ENCODE results near the gene PRAMEF27. TPM values are rescaled to one million over a fixed set of nuclear protein-coding genes. Genes with fewer than 3 reads are reported as not detected.
"Not testable (repeated sequence)": the region's sequence is repeated elsewhere in the genome, so short reads cannot be mapped to it uniquely, and the experiment has no call there.

PRAMEF27 gene
- not detected for total RNA-seq
- 0.07 TPM for polyA plus RNA-seq
- long read RNA-seq, donor 1, result 0 reads
- long read RNA-seq, donor 2, result 0 reads
- long read RNA-seq, donor 3, result 0 reads
- long read RNA-seq, donor 4, result 0 reads
- long read RNA-seq, donor 5, result 0 reads
- long read RNA-seq, donor 6, result 0 reads
- long read RNA-seq, donor 7, result 0 reads
- long read RNA-seq, donor 8, result 0 reads
- long read RNA-seq, donor 9, result 0 reads
- long read RNA-seq, donor 10, result 0 reads

DNA sequence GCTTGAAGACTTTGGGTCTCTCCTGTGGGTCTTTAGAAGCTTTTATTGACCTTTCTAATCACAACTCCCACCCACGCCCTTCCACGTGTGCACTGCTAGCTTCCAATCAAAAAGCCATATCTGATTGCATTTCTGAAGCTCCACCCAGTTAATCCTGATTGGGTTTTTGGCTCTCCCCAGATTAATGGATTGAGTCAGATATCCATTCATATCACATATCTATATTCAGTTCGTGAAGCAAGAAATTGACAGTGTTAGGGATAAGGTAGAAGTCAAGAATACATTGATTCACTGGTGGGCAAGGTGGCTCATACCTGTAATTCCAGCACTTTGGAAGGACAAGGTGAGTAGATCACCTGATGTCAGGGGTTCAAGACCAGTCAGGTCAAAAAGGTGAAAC is at the start of gene PRAMEF27:
Gene PRAMEF27 (minus strand): TSS at position 101 of the 400 bp plus-strand sequence. CDS start 2,916 bp downstream, outside the sequence.
- H3K9me3 ChIP-seq (ENCODE audit: control insufficient read depth in 2 of 2, insufficient read depth in 1 of 2, low read length in 1 of 2); H3K27me3 ChIP-seq (ENCODE audit: control insufficient read depth in 2 of 2, insufficient read depth in 1 of 2, low read length in 1 of 2); DNase-seq (ENCODE audit: low read depth in 6 of 9, low spot score in 9 of 9); H3K4me3 ChIP-seq (ENCODE audit: low read length in 2 of 2); H3K27ac ChIP-seq (ENCODE audit: low read depth in 1 of 2, low read length in 1 of 2); H3K4me1 ChIP-seq (ENCODE audit: control insufficient read depth in 2 of 2, insufficient read depth in 2 of 2, low read length in 2 of 2); H3K36me3 ChIP-seq (ENCODE audit: control insufficient read depth in 2 of 2, insufficient read depth in 2 of 2, low read length in 1 of 2): not testable (repeated sequence)
- 80% methylated on average over 3 of the region's 3 CpGs for WGBS

DNA sequence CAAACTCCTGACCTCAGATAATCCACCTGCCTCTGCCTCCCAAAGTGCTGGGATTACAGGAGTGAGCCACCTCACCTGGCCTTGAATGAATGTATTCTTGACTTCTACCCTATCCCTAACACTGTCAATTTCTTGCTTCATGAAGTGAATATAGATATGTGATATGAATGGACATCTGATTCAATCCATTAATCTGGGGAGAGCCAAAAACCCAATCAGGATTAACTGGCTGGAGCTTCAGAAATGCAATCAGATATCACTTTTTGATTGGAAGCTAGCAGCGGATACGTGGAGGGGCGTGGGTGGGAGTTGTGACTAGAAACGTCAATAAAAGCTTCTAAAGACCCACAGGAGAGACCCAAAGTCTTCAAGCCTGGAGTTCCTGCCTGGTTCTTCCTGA is 14.1 kb upstream of the PRAMEF27 start, which contains the start of gene PRAMEF25:
Gene PRAMEF25 (plus strand): TSS at position 301 of the 400 bp plus-strand sequence. CDS start 2,920 bp downstream, outside the sequence.
- not testable (repeated sequence) for DNase-seq (ENCODE audit: low read depth in 6 of 9, low spot score in 9 of 9); H3K4me1 ChIP-seq (ENCODE audit: control insufficient read depth in 2 of 2, insufficient read depth in 2 of 2, low read length in 2 of 2); H3K4me3 ChIP-seq (ENCODE audit: low read length in 2 of 2); H3K9me3 ChIP-seq (ENCODE audit: control insufficient read depth in 2 of 2, insufficient read depth in 1 of 2, low read length in 1 of 2); H3K36me3 ChIP-seq (ENCODE audit: control insufficient read depth in 2 of 2, insufficient read depth in 2 of 2, low read length in 1 of 2); H3K27me3 ChIP-seq (ENCODE audit: control insufficient read depth in 2 of 2, insufficient read depth in 1 of 2, low read length in 1 of 2); H3K27ac ChIP-seq (ENCODE audit: low read depth in 1 of 2, low read length in 1 of 2)
- no CpG with 5 or more reads among the region's 4 CpGs for WGBS

DNA sequence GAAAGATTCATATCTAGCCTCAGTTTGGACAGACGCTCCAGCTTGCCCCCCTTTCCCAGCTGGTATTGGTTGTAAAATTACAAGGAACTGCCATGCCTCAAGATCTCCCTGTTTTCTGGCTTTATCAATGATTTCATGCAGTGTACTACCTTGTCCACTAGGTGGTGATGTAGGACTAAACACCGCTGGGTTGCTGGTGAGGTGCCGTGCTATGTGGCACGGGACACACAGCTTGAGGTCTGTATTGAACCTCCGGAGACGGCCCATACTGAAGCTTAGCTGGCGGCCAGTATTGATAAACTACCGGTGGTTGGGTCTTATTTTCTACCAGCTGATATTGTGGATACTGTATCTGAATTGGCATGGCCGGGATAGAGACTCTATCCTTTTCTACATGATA is 36.5 kb downstream of the PRAMEF27 start:
- not testable (repeated sequence) for H3K4me1 ChIP-seq (ENCODE audit: control insufficient read depth in 2 of 2, insufficient read depth in 2 of 2, low read length in 2 of 2); H3K36me3 ChIP-seq (ENCODE audit: control insufficient read depth in 2 of 2, insufficient read depth in 2 of 2, low read length in 1 of 2); H3K9me3 ChIP-seq (ENCODE audit: control insufficient read depth in 2 of 2, insufficient read depth in 1 of 2, low read length in 1 of 2); H3K27me3 ChIP-seq (ENCODE audit: control insufficient read depth in 2 of 2, insufficient read depth in 1 of 2, low read length in 1 of 2); DNase-seq (ENCODE audit: low read depth in 6 of 9, low spot score in 9 of 9); H3K27ac ChIP-seq (ENCODE audit: low read depth in 1 of 2, low read length in 1 of 2); H3K4me3 ChIP-seq (ENCODE audit: low read length in 2 of 2)
- WGBS, result 33% methylated on average over 6 of the region's 9 CpGs

DNA sequence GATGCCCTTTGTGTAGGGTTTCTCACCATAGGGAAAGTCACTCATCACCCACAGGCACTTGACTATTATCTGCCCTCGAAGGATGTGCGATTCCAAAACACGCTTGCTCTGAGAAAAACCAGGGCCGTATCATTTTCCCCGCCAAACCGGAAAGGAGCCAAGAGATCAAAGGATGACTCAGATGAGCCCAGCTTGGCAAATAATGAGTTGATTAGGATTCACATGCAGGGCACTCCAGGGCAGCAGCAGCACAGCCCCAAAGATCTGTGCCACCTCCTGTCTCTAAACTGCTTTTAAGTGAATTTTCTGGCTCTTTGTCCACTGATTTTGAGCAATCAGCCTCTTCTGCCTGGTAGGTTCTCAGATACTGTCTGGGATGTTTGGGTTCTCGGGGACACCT is 44.4 kb downstream of the PRAMEF27 start:
- H3K4me1 ChIP-seq (ENCODE audit: control insufficient read depth in 2 of 2, insufficient read depth in 2 of 2, low read length in 2 of 2), result not testable (repeated sequence)

DNA sequence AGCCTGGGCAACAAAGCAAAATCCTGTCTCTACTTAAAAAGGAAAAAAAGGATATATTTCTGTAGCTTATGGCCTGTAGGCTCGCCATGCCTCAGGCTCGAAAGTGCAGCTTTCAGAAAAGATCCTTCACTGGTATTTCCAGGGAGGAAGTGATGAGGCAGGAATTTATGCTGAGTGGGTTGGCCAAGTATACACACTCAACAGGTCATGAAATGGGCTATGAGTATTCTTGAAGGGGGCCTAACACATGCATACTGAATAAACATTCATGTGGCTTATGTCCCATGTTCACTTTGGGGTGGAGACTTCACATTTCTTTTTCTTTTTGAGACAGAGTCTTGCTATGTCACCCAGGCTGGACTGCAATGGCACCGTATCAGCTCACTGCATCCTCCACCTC is 47.0 kb downstream of the PRAMEF27 start:
- WGBS, result no CpG with 5 or more reads among the region's 3 CpGs
- not testable (repeated sequence) for H3K9me3 ChIP-seq (ENCODE audit: control insufficient read depth in 2 of 2, insufficient read depth in 1 of 2, low read length in 1 of 2); DNase-seq (ENCODE audit: low read depth in 6 of 9, low spot score in 9 of 9); H3K4me1 ChIP-seq (ENCODE audit: control insufficient read depth in 2 of 2, insufficient read depth in 2 of 2, low read length in 2 of 2); H3K27me3 ChIP-seq (ENCODE audit: control insufficient read depth in 2 of 2, insufficient read depth in 1 of 2, low read length in 1 of 2); H3K27ac ChIP-seq (ENCODE audit: low read depth in 1 of 2, low read length in 1 of 2); H3K4me3 ChIP-seq (ENCODE audit: low read length in 2 of 2); H3K36me3 ChIP-seq (ENCODE audit: control insufficient read depth in 2 of 2, insufficient read depth in 2 of 2, low read length in 1 of 2)

More for the DNA sequence above, 44.4 kb downstream of the PRAMEF27 start:
- H3K9me3 ChIP-seq (ENCODE audit: control insufficient read depth in 2 of 2, insufficient read depth in 1 of 2, low read length in 1 of 2); H3K27ac ChIP-seq (ENCODE audit: low read depth in 1 of 2, low read length in 1 of 2); H3K27me3 ChIP-seq (ENCODE audit: control insufficient read depth in 2 of 2, insufficient read depth in 1 of 2, low read length in 1 of 2); H3K36me3 ChIP-seq (ENCODE audit: control insufficient read depth in 2 of 2, insufficient read depth in 2 of 2, low read length in 1 of 2); H3K4me3 ChIP-seq (ENCODE audit: low read length in 2 of 2); DNase-seq (ENCODE audit: low read depth in 6 of 9, low spot score in 9 of 9): not testable (repeated sequence)
- WGBS, result no CpG with 5 or more reads among the region's 7 CpGs

DNA sequence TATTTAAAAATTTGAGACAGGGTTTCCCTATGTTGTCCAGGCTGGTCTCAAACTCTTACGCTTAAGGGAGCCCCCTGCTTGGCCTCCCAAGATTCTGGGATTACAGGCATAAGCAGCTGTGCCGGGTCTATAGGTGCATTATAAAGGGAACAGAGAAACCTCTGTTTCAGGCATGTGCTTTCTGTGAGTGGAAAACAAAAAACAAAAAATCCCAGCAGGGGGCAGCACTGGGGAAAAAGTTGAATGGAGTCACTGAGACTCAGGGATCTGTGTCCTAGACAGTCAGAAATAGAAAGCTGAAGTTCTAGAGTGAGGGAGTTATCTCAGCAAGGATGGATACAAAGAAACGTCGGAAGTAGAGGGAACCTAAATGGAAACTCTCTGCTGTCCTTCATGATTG is 50.6 kb downstream of the PRAMEF27 start:
- not testable (repeated sequence) for H3K4me1 ChIP-seq (ENCODE audit: control insufficient read depth in 2 of 2, insufficient read depth in 2 of 2, low read length in 2 of 2); H3K27me3 ChIP-seq (ENCODE audit: control insufficient read depth in 2 of 2, insufficient read depth in 1 of 2, low read length in 1 of 2); H3K9me3 ChIP-seq (ENCODE audit: control insufficient read depth in 2 of 2, insufficient read depth in 1 of 2, low read length in 1 of 2); H3K4me3 ChIP-seq (ENCODE audit: low read length in 2 of 2); H3K27ac ChIP-seq (ENCODE audit: low read depth in 1 of 2, low read length in 1 of 2); DNase-seq (ENCODE audit: low read depth in 6 of 9, low spot score in 9 of 9); H3K36me3 ChIP-seq (ENCODE audit: control insufficient read depth in 2 of 2, insufficient read depth in 2 of 2, low read length in 1 of 2)
- WGBS, result 78% methylated on average over 2 of the region's 4 CpGs

Other genes starting within 250 kb of the PRAMEF27 start
- gene PRAMEF11, start 225.2 kb downstream of the PRAMEF27 start, total RNA-seq, result not detected
- 0.05 TPM for gene PRAMEF11, start 225.2 kb downstream of the PRAMEF27 start, polyA plus RNA-seq
- gene HNRNPCL1, start 207.9 kb downstream of the PRAMEF27 start, total RNA-seq, result not detected
- gene HNRNPCL1, start 207.9 kb downstream of the PRAMEF27 start, polyA plus RNA-seq, result not detected
- 0.05 TPM for gene PRAMEF2, start 199.5 kb downstream of the PRAMEF27 start, total RNA-seq
- 0.09 TPM for gene PRAMEF2, start 199.5 kb downstream of the PRAMEF27 start, polyA plus RNA-seq
- gene PRAMEF4, start 170.4 kb downstream of the PRAMEF27 start, total RNA-seq, result not detected
- 0.05 TPM for gene PRAMEF4, start 170.4 kb downstream of the PRAMEF27 start, polyA plus RNA-seq
- not detected for gene PRAMEF10, start 158.3 kb downstream of the PRAMEF27 start, total RNA-seq
- 0.07 TPM for gene PRAMEF10, start 158.3 kb downstream of the PRAMEF27 start, polyA plus RNA-seq
- not detected for gene PRAMEF7, start 140.0 kb downstream of the PRAMEF27 start, total RNA-seq
- gene PRAMEF7, start 140.0 kb downstream of the PRAMEF27 start, polyA plus RNA-seq, result 0.23 TPM
- gene PRAMEF6, start 109.0 kb downstream of the PRAMEF27 start, total RNA-seq, result 0.09 TPM
- gene PRAMEF6, start 109.0 kb downstream of the PRAMEF27 start, polyA plus RNA-seq, result 0.21 TPM
- gene HNRNPCL3, start 4.2 kb upstream of the PRAMEF27 start, total RNA-seq, result 0.09 TPM
- 0.07 TPM for gene HNRNPCL3, start 4.2 kb upstream of the PRAMEF27 start, polyA plus RNA-seq
- 0.14 TPM for gene PRAMEF25, start 14.2 kb upstream of the PRAMEF27 start, total RNA-seq
- gene PRAMEF25, start 14.2 kb upstream of the PRAMEF27 start, polyA plus RNA-seq, result 0.21 TPM
- not detected for gene HNRNPCL2, start 60.3 kb upstream of the PRAMEF27 start, total RNA-seq
- 0.14 TPM for gene HNRNPCL2, start 60.3 kb upstream of the PRAMEF27 start, polyA plus RNA-seq
- gene PRAMEF26, start 99.4 kb upstream of the PRAMEF27 start, total RNA-seq, result not detected
- gene PRAMEF26, start 99.4 kb upstream of the PRAMEF27 start, polyA plus RNA-seq, result not detected
- not detected for gene HNRNPCL4, start 109.1 kb upstream of the PRAMEF27 start, total RNA-seq
- gene HNRNPCL4, start 109.1 kb upstream of the PRAMEF27 start, polyA plus RNA-seq, result 0.07 TPM
- gene PRAMEF9, start 115.3 kb upstream of the PRAMEF27 start, total RNA-seq, result 0.05 TPM
- 0.14 TPM for gene PRAMEF9, start 115.3 kb upstream of the PRAMEF27 start, polyA plus RNA-seq
- 0.05 TPM for gene PRAMEF13, start 144.8 kb upstream of the PRAMEF27 start, total RNA-seq
- 0.14 TPM for gene PRAMEF13, start 144.8 kb upstream of the PRAMEF27 start, polyA plus RNA-seq
- gene PRAMEF18, start 169.6 kb upstream of the PRAMEF27 start, total RNA-seq, result not detected
- gene PRAMEF18, start 169.6 kb upstream of the PRAMEF27 start, polyA plus RNA-seq, result 0.07 TPM
- not detected for gene PRAMEF5, start 197.6 kb upstream of the PRAMEF27 start, total RNA-seq
- gene PRAMEF5, start 197.6 kb upstream of the PRAMEF27 start, polyA plus RNA-seq, result not detected
- gene PRAMEF8, start 228.6 kb upstream of the PRAMEF27 start, total RNA-seq, result 0.09 TPM
- 0.23 TPM for gene PRAMEF8, start 228.6 kb upstream of the PRAMEF27 start, polyA plus RNA-seq
- 0.05 TPM for gene PRAMEF33, start 247.0 kb upstream of the PRAMEF27 start, total RNA-seq
- not detected for gene PRAMEF33, start 247.0 kb upstream of the PRAMEF27 start, polyA plus RNA-seq

Data from thymus (tissue), 14 donors.